Occipital lobe (tissue), 2 donors: ENCODE results near the gene SSUH2. TPM values are rescaled to one million over a fixed set of nuclear protein-coding genes. Genes with fewer than 3 reads are reported as not detected.

Source experiments
- DNase-seq: peaks from one replicate; lab custom pipeline; 2025; lab: John Stamatoyannopoulos, UW
- total RNA-seq: library from RNA; depleted of rRNA; stranded (reverse); fragments of >200 nt; gene quantifications from one replicate; pipeline ENCODE4 v1.2.3, GENCODE V29; 2014

Gene SSUH2
- total RNA-seq, 1 donor from 2014 or later = 0.78 TPM

- no peak for DNase-seq
These were observed 26.7 kb downstream of the SSUH2 start for GRCh38 chr3:8617921-8618320.

GRCh38 chr3:8610951-8611350 is 33.6 kb downstream of the SSUH2 start:
- DNase-seq = no peak

- DNase-seq = no peak
These were observed 35.7 kb downstream of the SSUH2 start for GRCh38 chr3:8608791-8609467.

GRCh38 chr3:8608041-8608790 is 36.4 kb downstream of the SSUH2 start:
- no peak for DNase-seq

GRCh38 chr3:8607234-8608040 is 37.2 kb downstream of the SSUH2 start:
- DNase-seq = no peak

GRCh38 chr3:8606701-8607231 is 37.8 kb downstream of the SSUH2 start:
- no peak for DNase-seq

DNA sequence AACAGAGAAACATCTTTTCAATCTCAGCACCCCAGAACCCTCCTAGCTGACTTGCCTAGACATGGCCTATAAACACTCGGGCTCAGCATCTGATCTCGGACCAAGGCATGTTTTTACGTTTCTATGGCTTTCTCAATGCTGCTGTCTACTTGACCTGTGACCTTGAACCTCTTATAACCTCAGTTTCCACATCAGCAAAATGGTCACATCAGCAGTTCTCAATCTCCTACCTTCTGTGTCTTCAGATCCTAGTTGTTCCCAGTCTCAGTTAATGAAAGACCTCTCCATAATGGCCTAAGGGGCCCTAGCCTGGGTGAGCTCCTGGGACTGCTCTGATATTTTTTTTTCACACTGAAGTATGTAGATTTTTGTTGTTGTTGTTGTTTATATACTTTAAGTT is 39.6 kb downstream of the SSUH2 start:
- no peak for DNase-seq

DNA sequence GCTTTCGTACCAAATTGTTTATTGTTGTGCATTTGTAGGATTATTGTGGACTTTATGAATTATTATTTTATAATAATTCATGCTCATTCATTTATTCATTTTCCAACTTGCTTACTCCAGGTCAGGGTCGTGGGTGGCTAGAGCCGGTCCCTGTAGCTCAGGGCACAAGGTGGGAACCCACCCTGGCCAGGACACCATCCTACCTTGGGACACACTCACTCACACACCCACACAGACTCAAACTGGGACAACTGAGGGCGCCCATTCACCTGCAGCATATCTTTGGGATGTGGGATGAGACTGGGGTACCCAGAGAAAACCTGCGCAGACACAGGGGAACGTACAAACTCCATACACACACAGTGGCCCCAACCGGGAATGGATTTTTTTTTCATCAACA is 40.6 kb downstream of the SSUH2 start:
- DNase-seq = no peak

- DNase-seq = no peak
These were observed 41.4 kb downstream of the SSUH2 start for GRCh38 chr3:8603115-8603710.

GRCh38 chr3:8600457-8600856 is 44.1 kb downstream of the SSUH2 start:
- no peak for DNase-seq

GRCh38 chr3:8599146-8599545 is 45.5 kb downstream of the SSUH2 start:
- DNase-seq = no peak

GRCh38 chr3:8597219-8597853 is 47.3 kb downstream of the SSUH2 start:
- DNase-seq = no peak

DNA sequence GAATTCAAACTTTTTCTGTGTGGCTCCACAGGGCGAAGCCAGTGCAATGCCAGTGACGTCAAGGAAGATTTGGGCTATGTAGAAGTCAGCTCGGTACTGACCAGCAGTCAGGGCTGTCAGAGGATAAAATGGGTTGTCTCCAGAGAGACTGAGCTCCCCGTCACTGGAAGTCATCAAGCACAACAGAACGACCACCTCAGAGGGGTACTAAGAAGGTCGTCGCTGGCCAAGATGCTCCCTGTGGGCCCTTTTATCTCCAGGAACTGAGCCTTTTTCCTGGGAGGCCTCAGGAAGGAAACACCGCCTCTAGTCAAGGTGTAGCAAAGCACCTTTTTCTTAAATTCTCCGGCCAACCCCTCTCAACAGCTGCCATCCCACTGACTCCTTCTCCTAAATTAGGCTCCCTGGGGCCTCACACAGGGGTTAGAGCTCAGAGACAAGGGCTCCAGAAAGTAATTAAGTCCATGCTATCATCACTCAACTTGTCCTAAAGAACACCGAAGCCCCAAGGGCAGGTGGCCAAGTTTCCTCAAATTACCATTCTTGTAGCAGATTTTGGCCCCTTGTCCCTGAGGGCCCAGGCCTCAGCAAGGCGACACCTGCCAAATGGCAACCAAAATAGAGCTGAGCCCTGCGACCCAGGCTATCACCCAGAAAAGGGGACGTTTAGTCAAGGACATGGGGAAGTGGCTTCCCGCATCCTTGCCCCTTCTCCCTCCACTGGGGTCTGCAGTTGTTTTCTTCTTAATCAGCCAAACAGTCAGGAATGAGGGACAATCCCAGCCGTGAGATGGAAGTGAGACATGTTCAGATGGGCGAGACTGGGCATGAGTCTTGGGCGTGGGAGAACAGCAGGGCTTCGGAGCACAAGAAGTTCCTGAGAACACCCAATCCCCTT is 48.0 kb downstream of the SSUH2 start:
- no peak for DNase-seq

DNA sequence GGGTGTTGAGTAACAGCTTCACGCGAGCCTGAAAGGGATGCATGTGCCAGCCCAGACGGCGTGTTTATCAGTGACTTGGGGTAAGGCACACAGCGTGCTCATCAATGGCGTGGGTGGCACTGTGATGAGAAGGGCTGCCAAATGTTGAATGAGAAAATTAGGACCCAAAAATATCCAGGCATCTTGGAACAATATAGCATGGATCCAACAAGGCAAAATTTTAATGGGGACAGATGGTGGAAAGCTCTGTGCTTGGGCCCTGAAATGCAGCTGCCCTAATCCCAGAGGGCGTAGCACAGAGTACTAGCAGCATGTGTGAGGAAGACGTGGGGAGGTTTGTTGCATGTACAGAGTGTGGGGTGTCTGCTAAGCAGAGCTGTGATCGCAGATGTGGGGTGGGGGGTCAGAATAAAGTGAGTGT is 48.9 kb downstream of the SSUH2 start:
- DNase-seq = peak; percentile 71

DNA sequence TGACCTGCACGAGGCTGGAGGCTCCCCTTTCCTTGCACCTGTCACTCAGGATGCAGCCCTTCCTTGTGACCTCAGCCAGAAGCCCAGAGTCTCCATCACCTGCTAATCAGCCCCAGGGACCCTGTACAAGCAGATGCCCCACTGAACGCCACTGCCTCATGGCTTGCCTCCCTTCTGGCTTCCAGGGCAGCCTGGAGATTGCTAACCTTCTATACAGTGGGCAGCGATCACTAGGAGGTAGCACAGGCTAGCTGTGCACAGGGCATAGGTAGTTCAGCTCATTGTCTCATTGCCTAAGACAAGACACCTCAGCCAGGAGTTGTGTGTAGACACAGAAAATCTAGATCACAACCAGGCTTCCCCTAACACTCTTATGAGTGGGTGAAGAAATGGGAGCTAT is 49.3 kb downstream of the SSUH2 start:
- no peak for DNase-seq

- no peak for DNase-seq
These were observed 51.4 kb downstream of the SSUH2 start for GRCh38 chr3:8593021-8593827.

- no peak for DNase-seq
These were observed 54.6 kb downstream of the SSUH2 start for GRCh38 chr3:8589880-8590556.

DNA sequence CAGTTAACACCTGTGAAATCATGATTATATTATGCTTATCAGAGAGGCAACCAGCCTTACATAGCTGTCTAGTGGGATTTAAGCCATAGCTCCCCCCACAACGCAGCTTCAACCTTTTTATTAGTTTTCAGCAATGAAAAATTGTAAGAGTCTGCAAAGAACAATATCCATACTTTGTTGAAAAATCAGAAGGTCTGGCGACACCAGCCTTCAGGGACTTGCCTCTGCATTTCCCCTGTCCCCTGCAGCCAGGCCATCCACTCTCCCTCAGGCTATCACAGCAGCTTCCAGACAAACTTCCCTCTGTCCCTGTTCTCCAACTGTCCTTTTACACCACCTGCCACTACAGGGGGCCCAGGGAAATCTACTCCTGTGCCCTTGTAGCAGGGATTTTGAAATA is 59.9 kb downstream of the SSUH2 start:
- no peak for DNase-seq
